SU-DHL-6 (cell line): ENCODE results near the gene NPAT.

Source experiments
- H2AFZ ChIP-seq: fragments of 200-600 bp; sonication (generic); 2 replicates; pipeline ENCODE4 v1.6.1; 2014; ENCODE audit warnings: low read depth, mild to moderate bottlenecking, moderate library complexity, mixed read lengths, antibody characterized with exemption, low read length; ENCODE audit not compliant: severe bottlenecking
- H3F3A ChIP-seq: fragments of 200-600 bp; shearing (Covaris generic); 2 replicates; pipeline ENCODE4 v1.6.0; 2016; ENCODE audit warnings: antibody characterized with exemption, mild to moderate bottlenecking; ENCODE audit not compliant: insufficient read depth
- H3K27ac ChIP-seq: fragments of 200-600 bp; sonication (generic); 2 replicates; pipeline ENCODE4 v1.5.1; 2016; ENCODE audit warnings: low read depth, mild to moderate bottlenecking, low read length, moderate library complexity, mixed read lengths
- H3K27me3 ChIP-seq: fragments of 200-600 bp; sonication (generic), shearing (Covaris generic); 2 replicates; pipeline ENCODE4 v1.6.0; 2014; ENCODE audit warnings: mild to moderate bottlenecking, low read length
- H3K36me3 ChIP-seq: fragments of 200-600 bp; sonication (generic); 2 replicates; pipeline ENCODE4 v1.6.1; 2014; ENCODE audit warnings: mild to moderate bottlenecking, low read length, mixed read lengths
- H3K4me2 ChIP-seq: fragments of 300-600, 200-600 bp; shearing (Covaris generic), sonication (generic); 2 replicates; pipeline ENCODE4 v1.6.0; 2014; ENCODE audit warnings: low read length, low read depth, mild to moderate bottlenecking; ENCODE audit not compliant: poor library complexity, severe bottlenecking
- H3K4me3 ChIP-seq: fragments of 200-600 bp; sonication (generic); 2 replicates; pipeline ENCODE4 v1.5.1; 2014; ENCODE audit warnings: antibody characterized with exemption, low read length, mild to moderate bottlenecking, mixed read lengths; ENCODE audit not compliant: insufficient read depth, poor library complexity, severe bottlenecking
- H3K79me2 ChIP-seq: fragments of 200-600 bp; sonication (generic); 2 replicates; pipeline ENCODE4 v1.6.1; 2014; ENCODE audit warnings: mild to moderate bottlenecking, low read length, moderate library complexity; ENCODE audit not compliant: insufficient read depth
- H3K9ac ChIP-seq: fragments of 200-600 bp; sonication (generic); 2 replicates; pipeline ENCODE4 v1.7.0; 2014; ENCODE audit warnings: mild to moderate bottlenecking, low read length
- H3K9me2 ChIP-seq: fragments of 200-600 bp; sonication (generic); replicated peaks from 2 replicates; pipeline ENCODE4 v1.6.1; 2014; ENCODE audit warnings: low read length; ENCODE audit not compliant: insufficient read depth
- H3K9me3 ChIP-seq: fragments of 200-600 bp; sonication (generic); 2 replicates; pipeline ENCODE4 v1.6.1; 2014; ENCODE audit warnings: low read length, mixed read lengths; ENCODE audit not compliant: insufficient read depth
- H4K20me1 ChIP-seq: fragments of 200-600 bp; sonication (generic); 2 replicates; pipeline ENCODE4 v1.6.1; 2014; ENCODE audit warnings: low read depth, mild to moderate bottlenecking, antibody characterized with exemption, low read length, moderate library complexity, mixed read lengths
- CTCF ChIP-seq: fragments of 200-600 bp; sonication (generic); IDR thresholded peaks from one replicate; pipeline ENCODE4 v1.5.1; 2017; ENCODE audit warnings: antibody characterized with exemption, mild to moderate bottlenecking, low read length, moderate library complexity; ENCODE audit not compliant: insufficient read depth, poor library complexity, severe bottlenecking
- EZH2phosphoT487 ChIP-seq: fragments of 200-600 bp; sonication (generic), shearing (Covaris generic); conservative IDR thresholded peaks from 2 replicates; pipeline ENCODE4 v1.6.1; 2018; ENCODE audit warnings: mild to moderate bottlenecking, antibody characterized with exemption, low read length, moderate library complexity, mixed read lengths

NPAT gene

GRCh38 chr11:108197351-108197750, 25.1 kb downstream of the NPAT start:
- Histone ChIP-seq H3K27ac (no peak overlapping the region), H3K36me3 (peaks cover 39% of the 10 kb centered on the region), H3K79me2 (peaks cover 53% of the 10 kb centered on the region), H3K9me2 (no peaks in the 10 kb centered on the region), H3F3A (no peaks in the 10 kb centered on the region), H3K4me3 (no peak overlapping the region), H3K4me2 (no peak overlapping the region), H3K9me3 (no peaks in the 10 kb centered on the region), H3K9ac (no peak overlapping the region), H3K27me3 (no peaks in the 10 kb centered on the region), H4K20me1 (peaks cover 6% of the 10 kb centered on the region; the same call in 1 of the 2 replicates), H2AFZ (no peak overlapping the region)
- no peak for TF ChIP-seq EZH2phosphoT487

- no peak for TF ChIP-seq EZH2phosphoT487
- no peak for TF ChIP-seq CTCF
- no peaks in the 10 kb centered on the region for H3F3A ChIP-seq
- no peak overlapping the region for H3K9ac ChIP-seq
- peaks cover 49% of the 10 kb centered on the region for H3K79me2 ChIP-seq
- H3K36me3 ChIP-seq, result peaks cover 44% of the 10 kb centered on the region
- no peak overlapping the region for H3K4me2 ChIP-seq
- H2AFZ ChIP-seq, result no peak overlapping the region
- H3K9me3 ChIP-seq, result no peaks in the 10 kb centered on the region
- H3K27ac ChIP-seq, result no peak overlapping the region
- no peaks in the 10 kb centered on the region for H3K27me3 ChIP-seq
- peaks cover 6% of the 10 kb centered on the region; the same call in 1 of the 2 replicates for H4K20me1 ChIP-seq
- H3K9me2 ChIP-seq, result no peaks in the 10 kb centered on the region
- no peak overlapping the region for H3K4me3 ChIP-seq
Measured at GRCh38 chr11:108196901-108197300, 25.5 kb downstream of the NPAT start.

- peaks cover 62% of the 10 kb centered on the region for H3K36me3 ChIP-seq
Measured at GRCh38 chr11:108193725-108194124, 28.7 kb downstream of the NPAT start.

More at GRCh38 chr11:108193725-108194124, 28.7 kb downstream of the NPAT start:
- Histone ChIP-seq H2AFZ (no peak overlapping the region), H3K9me3 (no peaks in the 10 kb centered on the region), H3K27me3 (no peaks in the 10 kb centered on the region), H3K79me2 (peaks cover 17% of the 10 kb centered on the region), H3K27ac (no peak overlapping the region), H3K4me3 (no peak overlapping the region), H3K9ac (no peak overlapping the region), H3K9me2 (no peaks in the 10 kb centered on the region), H4K20me1 (peaks cover 6% of the 10 kb centered on the region; the same call in 1 of the 2 replicates), H3K4me2 (no peak overlapping the region), H3F3A (0 out of 2 replicates have a peak, but pooled peaks cover 4% of the 10 kb centered on the region)
- no peak for TF ChIP-seq EZH2phosphoT487
- TF ChIP-seq CTCF, result no peak
